Measurements from ENCODE around the gene SAFB. TPM values are rescaled to one million over a fixed set of nuclear protein-coding genes. Genes with fewer than 3 reads are reported as not detected.
"Not testable (repeated sequence)": the region's sequence is repeated elsewhere in the genome, so short reads cannot be mapped to it uniquely, and the experiment has no call there.

Gene SAFB
- total RNA-seq, 4 donors from 2014 or later = 40.5 to 80.1 (median 59.2) TPM

DNA sequence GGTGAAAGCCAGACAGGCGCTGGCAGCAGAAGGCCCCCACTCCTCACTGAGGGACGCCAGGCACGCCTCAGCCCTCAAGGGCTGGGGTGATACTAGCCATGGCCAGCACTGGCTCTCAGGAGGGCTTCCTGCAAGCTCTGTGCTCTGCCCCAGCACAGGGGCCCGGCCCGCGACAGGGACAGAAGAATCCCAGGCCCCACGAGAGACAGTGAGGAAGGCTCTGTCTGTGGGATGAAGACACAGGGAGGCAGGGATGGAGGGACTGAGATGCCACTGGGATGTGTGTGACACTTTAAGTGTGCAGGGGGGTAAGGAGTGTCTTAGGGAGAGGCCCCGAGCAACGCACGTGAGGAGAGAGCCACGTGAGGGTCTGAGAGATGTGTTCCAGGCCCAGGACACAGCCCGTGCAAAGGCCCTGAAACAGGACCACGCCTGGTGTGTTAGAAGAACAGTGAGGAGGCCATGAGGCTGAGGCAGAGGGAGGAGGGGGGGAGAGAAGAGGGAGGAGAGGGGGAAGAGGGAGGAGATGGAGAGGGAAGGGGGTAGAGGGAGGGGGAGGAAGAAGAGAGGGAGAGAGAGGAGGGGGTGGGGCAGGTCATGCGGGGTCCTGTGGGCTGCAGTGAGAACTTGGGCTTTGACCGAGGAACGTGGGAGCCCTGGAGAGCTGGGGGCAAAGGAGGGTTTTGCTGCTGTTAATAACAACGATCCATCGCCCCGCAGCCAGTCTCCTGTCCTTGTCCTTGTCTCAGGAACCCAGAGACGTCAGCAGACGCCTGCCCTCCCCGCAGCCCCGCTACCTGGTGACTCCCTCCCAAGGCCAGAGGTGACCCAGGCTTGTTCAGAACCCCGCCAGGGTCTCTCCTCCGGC, 74.4 kb downstream of the SAFB start:
- Histone ChIP-seq H3K4me3 (no peak overlapping the region), H3K27ac (no peak overlapping the region), H3K36me3 (peaks cover 25 to 100% (median 56%) of the 10 kb centered on the region in 3 donors), H3K9me3 (no peaks in the 10 kb centered on the region), H3K4me1 (peaks cover 6 to 20% (median 10%) of the 10 kb centered on the region in 3 donors), H3K27me3 (no peaks in the 10 kb centered on the region)
- intact Hi-C loops (cut with DNase I) = no loop called here
- TF ChIP-seq, protein P1, sequence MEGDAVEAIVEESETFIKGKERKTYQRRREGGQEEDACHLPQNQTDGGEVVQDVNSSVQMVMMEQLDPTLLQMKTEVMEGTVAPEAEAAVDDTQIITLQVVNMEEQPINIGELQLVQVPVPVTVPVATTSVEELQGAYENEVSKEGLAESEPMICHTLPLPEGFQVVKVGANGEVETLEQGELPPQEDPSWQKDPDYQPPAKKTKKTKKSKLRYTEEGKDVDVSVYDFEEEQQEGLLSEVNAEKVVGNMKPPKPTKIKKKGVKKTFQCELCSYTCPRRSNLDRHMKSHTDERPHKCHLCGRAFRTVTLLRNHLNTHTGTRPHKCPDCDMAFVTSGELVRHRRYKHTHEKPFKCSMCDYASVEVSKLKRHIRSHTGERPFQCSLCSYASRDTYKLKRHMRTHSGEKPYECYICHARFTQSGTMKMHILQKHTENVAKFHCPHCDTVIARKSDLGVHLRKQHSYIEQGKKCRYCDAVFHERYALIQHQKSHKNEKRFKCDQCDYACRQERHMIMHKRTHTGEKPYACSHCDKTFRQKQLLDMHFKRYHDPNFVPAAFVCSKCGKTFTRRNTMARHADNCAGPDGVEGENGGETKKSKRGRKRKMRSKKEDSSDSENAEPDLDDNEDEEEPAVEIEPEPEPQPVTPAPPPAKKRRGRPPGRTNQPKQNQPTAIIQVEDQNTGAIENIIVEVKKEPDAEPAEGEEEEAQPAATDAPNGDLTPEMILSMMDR (IDR thresholded peaks at IDR 0.05) = no peak
- no peak for TF ChIP-seq POLR2A (IDR thresholded peaks at IDR 0.05)
- 72 to 74% methylated on average over 13 to 18 of the region's 25 CpGs for WGBS, 2 donors
- no peak for DNase-seq

DNA sequence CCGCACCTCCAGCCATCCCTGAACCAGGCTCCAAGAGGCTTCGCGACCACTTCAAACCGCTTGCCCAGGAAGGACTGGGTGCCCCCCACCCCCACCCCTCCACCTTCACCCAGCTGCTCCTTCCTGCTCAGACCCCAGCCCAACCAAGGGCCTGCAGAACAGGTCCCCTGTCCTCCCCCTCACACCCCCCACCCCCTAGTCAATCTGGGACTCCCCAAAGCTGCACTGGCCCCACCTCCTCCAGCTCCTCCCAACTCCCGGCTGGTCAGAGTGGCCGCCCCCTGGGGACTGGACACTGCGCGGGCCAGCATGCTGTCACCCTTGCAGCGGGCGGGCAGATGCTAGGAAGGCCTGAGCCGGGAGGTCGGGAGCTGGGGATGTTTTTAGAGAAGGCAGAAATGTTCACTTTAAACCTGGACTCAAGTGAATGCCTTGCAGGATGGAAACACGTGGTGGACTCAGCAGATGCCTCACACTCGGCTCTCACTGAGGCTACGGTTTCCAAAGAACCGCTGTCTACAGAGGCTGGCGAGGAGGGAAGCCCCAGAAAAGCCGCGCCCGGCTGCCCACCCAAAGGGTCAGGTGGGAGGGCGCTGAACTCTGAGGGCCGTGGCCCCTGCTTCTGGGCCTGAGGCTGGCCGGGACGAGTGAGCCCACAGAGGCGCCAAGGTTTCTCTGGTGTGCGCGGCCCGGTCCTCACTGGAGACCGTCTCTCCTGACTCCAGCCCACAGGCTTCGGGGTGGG, 75.2 kb downstream of the SAFB start:
- H3K4me1 ChIP-seq = peaks cover 1 to 12% (median 6%) of the 10 kb centered on the region in 3 donors
- TF ChIP-seq, protein P1 (IDR thresholded peaks at IDR 0.05) = no peak
- TF ChIP-seq POLR2A (IDR thresholded peaks at IDR 0.05) = no peak
- H3K4me3 ChIP-seq = no peak overlapping the region
- WGBS, 2 donors = 82 to 86% methylated on average over 9 to 11 of the region's 30 CpGs
- no peaks in the 10 kb centered on the region for H3K27me3 ChIP-seq
- intact Hi-C loops (cut with DNase I) = no loop called here
- DNase-seq = no peak
- H3K27ac ChIP-seq = no peak overlapping the region
- H3K36me3 ChIP-seq = peaks cover 22 to 96% (median 47%) of the 10 kb centered on the region in 3 donors
- H3K9me3 ChIP-seq = no peaks in the 10 kb centered on the region

DNA sequence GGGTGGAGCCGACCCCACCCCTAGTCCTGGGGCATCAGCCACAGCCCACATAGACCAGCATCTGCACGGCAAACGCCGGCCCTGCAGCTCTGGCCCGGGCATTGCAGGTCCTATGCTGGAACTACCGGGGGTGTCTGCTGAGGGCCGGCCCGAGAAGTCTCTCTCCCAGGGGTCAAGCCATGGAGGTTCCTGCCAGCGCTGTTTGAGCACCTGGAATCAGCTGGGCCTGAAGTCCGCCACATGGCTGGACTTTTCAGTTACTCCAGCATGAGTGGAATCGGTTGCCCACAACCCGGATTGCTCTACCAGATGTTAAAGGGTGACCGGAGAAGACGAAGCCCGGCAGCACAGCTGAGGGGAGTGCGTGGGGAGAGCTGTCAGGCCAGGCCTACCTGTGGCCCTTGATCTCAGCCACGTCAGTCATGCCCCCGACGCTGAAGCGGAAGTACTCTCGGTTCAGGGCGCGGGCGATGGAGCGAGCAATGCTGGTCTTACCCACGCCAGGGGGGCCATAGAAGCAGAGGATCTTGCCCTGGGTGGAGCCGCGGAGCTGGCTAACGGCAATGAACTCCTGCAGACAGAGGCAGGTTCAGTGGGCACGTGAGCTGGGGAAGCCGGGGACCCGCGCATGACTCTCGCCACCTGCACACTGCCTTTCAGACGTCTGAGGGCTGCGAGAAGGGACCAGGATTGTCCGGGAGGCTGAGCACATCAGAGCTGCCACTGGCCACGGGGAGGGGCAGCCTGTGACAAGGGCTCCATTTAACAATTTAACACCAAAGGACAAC, 75.9 kb downstream of the SAFB start:
- Histone ChIP-seq H3K9me3 (no peaks in the 10 kb centered on the region), H3K4me3 (no peak overlapping the region), H3K27me3 (no peaks in the 10 kb centered on the region), H3K36me3 (peaks cover 15 to 96% (median 49%) of the 10 kb centered on the region in 3 donors), H3K27ac (no peak overlapping the region), H3K4me1 (peaks cover 0 to 4% (median 1%) of the 10 kb centered on the region in 3 donors)
- intact Hi-C loops (cut with DNase I) = no loop called here
- DNase-seq = no peak
- WGBS, 2 donors = 86 to 90% methylated on average over 11 to 21 of the region's 38 CpGs
- TF ChIP-seq, protein P1 (IDR thresholded peaks at IDR 0.05) = no peak
- no peak for TF ChIP-seq POLR2A (IDR thresholded peaks at IDR 0.05)

DNA sequence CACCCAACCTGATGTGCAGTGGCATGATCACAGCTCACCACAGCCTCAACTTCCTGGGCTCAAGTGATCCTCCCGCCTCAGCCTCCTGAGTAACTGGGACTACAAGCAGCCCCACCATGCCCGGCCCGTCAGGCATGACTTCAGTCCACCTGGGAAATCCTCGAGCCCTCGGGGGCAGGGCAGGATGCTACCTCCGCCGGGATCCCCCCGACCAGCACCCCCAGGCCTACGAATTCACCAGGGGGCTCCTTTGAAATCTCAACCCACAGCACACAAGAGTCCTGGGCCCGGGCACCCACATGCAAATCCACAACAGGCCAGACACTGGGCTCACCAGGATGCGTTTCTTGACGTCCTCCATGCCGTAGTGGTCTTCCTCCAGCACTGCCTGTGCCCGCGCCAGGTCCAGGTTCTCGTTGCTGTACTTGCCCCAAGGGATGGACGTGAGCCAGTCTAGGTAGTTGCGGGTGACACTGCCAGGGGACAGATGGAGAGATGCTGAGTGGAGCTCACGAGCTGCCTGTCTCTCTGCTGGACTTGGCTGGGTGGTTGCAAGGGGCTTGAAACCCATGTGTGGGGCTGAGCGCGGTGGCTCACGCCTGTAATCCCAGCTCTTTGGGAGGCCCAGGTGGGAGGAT, 77.7 kb downstream of the SAFB start:
- Histone ChIP-seq H3K4me1 (no peaks in the 10 kb centered on the region), H3K27ac (no peak overlapping the region), H3K9me3 (no peaks in the 10 kb centered on the region), H3K36me3 (peaks cover 12 to 96% (median 46%) of the 10 kb centered on the region in 3 donors), H3K4me3 (no peak overlapping the region), H3K27me3 (no peaks in the 10 kb centered on the region)
- WGBS, 2 donors = 91 to 97% methylated on average over 5 to 10 of the region's 22 CpGs
- intact Hi-C loops (cut with DNase I) = no loop called here
- no peak for TF ChIP-seq POLR2A (IDR thresholded peaks at IDR 0.05)
- TF ChIP-seq, protein P1 (IDR thresholded peaks at IDR 0.05) = no peak
- no peak for DNase-seq

DNA sequence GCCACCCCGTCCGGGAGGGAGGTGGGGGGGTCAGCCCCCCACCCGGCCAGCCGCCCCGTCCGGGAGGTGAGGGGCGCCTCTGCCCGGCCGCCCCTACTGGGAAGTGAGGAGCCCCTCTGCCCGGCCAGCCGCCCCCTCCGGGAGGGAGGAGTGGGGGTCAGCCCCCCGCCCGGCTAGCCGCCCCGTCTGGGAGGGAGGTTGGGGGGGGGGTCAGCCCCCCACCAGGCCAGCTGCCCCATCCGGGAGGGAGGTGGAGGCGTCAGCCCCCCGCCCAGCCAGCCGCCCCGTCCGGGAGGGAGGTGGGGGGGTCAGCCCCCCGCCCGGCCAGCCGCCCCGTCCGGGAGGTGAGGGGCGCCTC, 79.1 kb downstream of the SAFB start:
- WGBS, 2 donors = no CpG with 5 or more reads among the region's 28 CpGs
- H3K4me1 ChIP-seq; H3K27ac ChIP-seq; H3K27me3 ChIP-seq; H3K4me3 ChIP-seq; H3K9me3 ChIP-seq; DNase-seq; intact Hi-C loops (cut with DNase I): not testable (repeated sequence)
- H3K36me3 ChIP-seq = peaks cover 19 to 96% (median 54%) of the 10 kb centered on the region in 3 donors

All from esophagus squamous epithelium (tissue), 5 donors.